Measurements from ENCODE around the gene CCDC50. TPM values are rescaled to one million over a fixed set of nuclear protein-coding genes. Genes with fewer than 3 reads are reported as not detected.
A peak's percentile ranks its signal among the peaks of the same experiment; 100 is the strongest.

Gene CCDC50
- total RNA-seq, 1 experiment from 2014 or later, result 77.2 TPM

GRCh38 chr3:191347228-191347627 is 18.0 kb downstream of the CCDC50 start:
- peaks cover 55% of the 10 kb centered on the region for H3K4me1 ChIP-seq (ENCODE audit: insufficient read depth, low read length, poor library complexity, severe bottlenecking)
- no peaks in the 10 kb centered on the region for H3K27me3 ChIP-seq (replicated peaks; ENCODE audit: insufficient read depth, low read depth, low read length, poor library complexity)
- TF ChIP-seq CTCF (conservative IDR thresholded peaks at IDR 0.05; ENCODE audit: low read depth, low read length) (no peak), EZH2 (IDR thresholded peaks at IDR 0.05; ENCODE audit: borderline replicate concordance, low read depth, low read length, poor library complexity, severe bottlenecking) (no peak)
- H3K4me3 ChIP-seq (ENCODE audit: low read depth, low read length, poor library complexity, severe bottlenecking), result no peak overlapping the region
- no peak for DNase-seq (ENCODE audit: low spot score)
- H3K36me3 ChIP-seq (ENCODE audit: insufficient read depth, low read length, poor library complexity, severe bottlenecking), result no peaks in the 10 kb centered on the region
- ChIA-PET POLR2A (ENCODE audit: low non-redundant PET) (interaction anchor here (0.6 to 0.9 kb wide), 2 partner anchors 9 to 11 kb away, joined by 4 read pairs; no protein-coding TSS in a partner anchor), CTCF (interaction anchor here (0.8 kb wide), 1 partner anchor 10 kb away, joined by 3 read pairs; no protein-coding TSS in a partner anchor)
- no peak overlapping the region for H3K27ac ChIP-seq (ENCODE audit: low read depth, low read length, poor library complexity, severe bottlenecking)
- BruUV-seq (replicated peaks), result no TSS peak
- intact Hi-C loops (cut with micrococcal nuclease; ENCODE audit: unreplicated experiment), result no loop called here
- H3K9me3 ChIP-seq (ENCODE audit: low read depth, low read length, poor library complexity, severe bottlenecking), result no peaks in the 10 kb centered on the region

- Histone ChIP-seq H3K4me1 (ENCODE audit: insufficient read depth, low read length, poor library complexity, severe bottlenecking) (peaks cover 60% of the 10 kb centered on the region), H3K27ac (ENCODE audit: low read depth, low read length, poor library complexity, severe bottlenecking) (no peak overlapping the region), H3K27me3 (replicated peaks; ENCODE audit: insufficient read depth, low read depth, low read length, poor library complexity) (no peaks in the 10 kb centered on the region), H3K4me3 (ENCODE audit: low read depth, low read length, poor library complexity, severe bottlenecking) (no peak overlapping the region), H3K36me3 (ENCODE audit: insufficient read depth, low read length, poor library complexity, severe bottlenecking) (no peaks in the 10 kb centered on the region), H3K9me3 (ENCODE audit: low read depth, low read length, poor library complexity, severe bottlenecking) (no peaks in the 10 kb centered on the region)
- TF ChIP-seq EZH2 (IDR thresholded peaks at IDR 0.05; ENCODE audit: borderline replicate concordance, low read depth, low read length, poor library complexity, severe bottlenecking) (no peak), CTCF (conservative IDR thresholded peaks at IDR 0.05; ENCODE audit: low read depth, low read length) (no peak)
- intact Hi-C loops (cut with micrococcal nuclease; ENCODE audit: unreplicated experiment), result no loop called here
- POLR2A ChIA-PET (ENCODE audit: low non-redundant PET), result no interaction called here
- CTCF ChIA-PET, result no interaction called here
- BruUV-seq (replicated peaks), result no TSS peak
- DNase-seq (ENCODE audit: low spot score), result no peak
Measured at GRCh38 chr3:191348098-191348497, 18.9 kb downstream of the CCDC50 start.

- DNase-seq (ENCODE audit: low spot score), result peak; percentile 72
- peak overlapping the region; percentile 9 for H3K4me3 ChIP-seq (ENCODE audit: low read depth, low read length, poor library complexity, severe bottlenecking)
- H3K9me3 ChIP-seq (ENCODE audit: low read depth, low read length, poor library complexity, severe bottlenecking), result no peaks in the 10 kb centered on the region
- intact Hi-C loops (cut with micrococcal nuclease; ENCODE audit: unreplicated experiment), result no loop called here
- H3K4me1 ChIP-seq (ENCODE audit: insufficient read depth, low read length, poor library complexity, severe bottlenecking), result peaks cover 58% of the 10 kb centered on the region
- H3K27ac ChIP-seq (ENCODE audit: low read depth, low read length, poor library complexity, severe bottlenecking), result peak overlapping the region; percentile 52
- no TSS peak for BruUV-seq (replicated peaks)
- POLR2A ChIA-PET (ENCODE audit: low non-redundant PET), result interaction anchor here (0.6 kb wide), 1 partner anchor 14 kb away, joined by 8 read pairs; no protein-coding TSS in a partner anchor
- H3K27me3 ChIP-seq (replicated peaks; ENCODE audit: insufficient read depth, low read depth, low read length, poor library complexity), result no peaks in the 10 kb centered on the region
- no peaks in the 10 kb centered on the region for H3K36me3 ChIP-seq (ENCODE audit: insufficient read depth, low read length, poor library complexity, severe bottlenecking)
- CTCF ChIA-PET, result no interaction called here
- TF ChIP-seq EZH2 (IDR thresholded peaks at IDR 0.05; ENCODE audit: borderline replicate concordance, low read depth, low read length, poor library complexity, severe bottlenecking) (no peak), CTCF (conservative IDR thresholded peaks at IDR 0.05; ENCODE audit: low read depth, low read length) (no peak)
Measured at GRCh38 chr3:191350396-191351090, 21.3 kb downstream of the CCDC50 start.
